ENCODE measurements around the gene POLD1.

DNA sequence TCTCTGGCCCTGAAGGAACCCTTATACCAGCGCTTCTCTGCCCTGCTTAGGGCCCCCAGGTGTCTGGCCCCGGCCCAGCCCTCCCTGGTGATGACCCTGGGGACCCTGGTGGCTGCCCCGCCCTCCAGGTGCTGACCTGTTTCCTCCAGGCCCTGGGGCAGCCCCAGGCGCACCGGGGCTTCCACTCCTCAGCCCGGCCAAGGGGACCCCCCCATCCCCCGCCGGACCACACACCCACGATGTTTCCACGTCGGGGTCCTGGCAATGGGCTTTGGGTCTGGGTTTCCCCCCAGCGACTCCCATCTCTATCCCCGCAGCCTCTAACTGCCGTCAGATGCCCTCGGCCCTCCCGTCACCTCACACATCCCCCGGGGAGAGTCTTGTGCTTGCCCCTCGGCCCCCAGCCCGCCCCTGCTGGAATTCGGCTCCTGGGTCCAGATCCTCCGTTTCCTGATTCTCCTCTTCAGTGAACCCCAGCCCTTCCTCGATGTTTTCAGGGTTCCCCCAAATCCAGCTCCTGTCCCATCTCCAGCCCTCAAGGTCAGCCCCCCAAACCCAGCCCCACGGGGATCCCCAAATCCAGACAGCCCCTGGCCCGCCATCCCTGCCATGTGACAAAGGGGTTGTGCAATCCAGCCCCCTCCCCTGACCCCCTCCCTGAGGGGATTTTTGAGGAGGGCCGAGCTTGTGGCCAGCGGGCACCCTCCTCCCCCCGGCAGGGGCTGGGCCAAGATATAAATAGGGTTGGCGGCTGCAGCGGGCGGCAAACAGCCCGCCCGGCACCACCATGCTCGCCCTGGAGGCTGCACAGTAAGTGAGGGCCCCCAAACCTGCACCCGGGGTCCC, 34.3 kb downstream of the POLD1 start, which contains the start of gene SPIB:
- TF ChIP-seq, protein P1, sequence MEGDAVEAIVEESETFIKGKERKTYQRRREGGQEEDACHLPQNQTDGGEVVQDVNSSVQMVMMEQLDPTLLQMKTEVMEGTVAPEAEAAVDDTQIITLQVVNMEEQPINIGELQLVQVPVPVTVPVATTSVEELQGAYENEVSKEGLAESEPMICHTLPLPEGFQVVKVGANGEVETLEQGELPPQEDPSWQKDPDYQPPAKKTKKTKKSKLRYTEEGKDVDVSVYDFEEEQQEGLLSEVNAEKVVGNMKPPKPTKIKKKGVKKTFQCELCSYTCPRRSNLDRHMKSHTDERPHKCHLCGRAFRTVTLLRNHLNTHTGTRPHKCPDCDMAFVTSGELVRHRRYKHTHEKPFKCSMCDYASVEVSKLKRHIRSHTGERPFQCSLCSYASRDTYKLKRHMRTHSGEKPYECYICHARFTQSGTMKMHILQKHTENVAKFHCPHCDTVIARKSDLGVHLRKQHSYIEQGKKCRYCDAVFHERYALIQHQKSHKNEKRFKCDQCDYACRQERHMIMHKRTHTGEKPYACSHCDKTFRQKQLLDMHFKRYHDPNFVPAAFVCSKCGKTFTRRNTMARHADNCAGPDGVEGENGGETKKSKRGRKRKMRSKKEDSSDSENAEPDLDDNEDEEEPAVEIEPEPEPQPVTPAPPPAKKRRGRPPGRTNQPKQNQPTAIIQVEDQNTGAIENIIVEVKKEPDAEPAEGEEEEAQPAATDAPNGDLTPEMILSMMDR (IDR thresholded peaks at IDR 0.05), result no peak
- no peak for TF ChIP-seq POLR2A (IDR thresholded peaks at IDR 0.05)
